Activated CD4-positive, alpha-beta T cell treated with anti-CD3 and anti-CD28 coated beads for 36 hours (primary cell): ENCODE measurements around the gene BICDL1. TPM values are rescaled to one million over a fixed set of nuclear protein-coding genes. Genes with fewer than 3 reads are reported as not detected.

Experiments
- ATAC-seq: fragments of 200-7000 bp; cut with Tn5 transposase; one replicate; pipeline ENCODE4 v1.10.0; 2021; ENCODE audit warnings: mild to moderate bottlenecking, moderate library complexity
- CTCF ChIA-PET: fragments of 350-600 bp; sonication (Branson Sonifier 250); formaldehyde crosslinking; loops from one replicate; lab custom pipeline; 2021; ENCODE audit warnings: antibody characterized with exemption; lab: Charles Lee
- POLR2A ChIA-PET: fragments of 350-600 bp; sonication (Branson Sonifier 250); formaldehyde crosslinking; loops from one replicate; lab custom pipeline; 2021; ENCODE audit warnings: antibody characterized with exemption, inconsistent platforms; lab: Charles Lee
- DNase-seq: peaks from one replicate; pipeline ENCODE4 v3.0.0-alpha.2; 2020
- H3K27ac Mint-ChIP-seq: one replicate; pipeline ENCODE4 v1.8.0; 2021; ENCODE audit warnings: mixed read lengths
- H3K27me3 Mint-ChIP-seq: one replicate; pipeline ENCODE4 v1.8.0; 2021; ENCODE audit warnings: mixed read lengths
- H3K36me3 Mint-ChIP-seq: one replicate; pipeline ENCODE4 v1.8.0; 2021; ENCODE audit warnings: low read depth, mixed read lengths
- H3K4me1 Mint-ChIP-seq: one replicate; pipeline ENCODE4 v1.8.0; 2021; ENCODE audit warnings: mixed read lengths
- H3K4me3 Mint-ChIP-seq: one replicate; pipeline ENCODE4 v1.8.0; 2021; ENCODE audit warnings: mild to moderate bottlenecking, moderate library complexity, mixed read lengths
- H3K9me3 Mint-ChIP-seq: one replicate; pipeline ENCODE4 v1.8.0; 2021; ENCODE audit warnings: low read depth, mixed read lengths
- intact Hi-C, 2 experiments: fragments of 100-400 bp; cut with DNase I in 1 of 2; cut with micrococcal nuclease in 1 of 2; formaldehyde crosslinking; loops; one replicate each; pipeline versions ENCODE4 v1.14.2 to v1.15.1; 2022 to 2024; cut with DNase I, micrococcal nuclease
- total RNA-seq, 2 experiments: library from RNA; stranded (reverse); gene quantifications; one replicate each; pipeline ENCODE4 v1.2.3, GENCODE V29; 2021

BICDL1 gene
- total RNA-seq, 2 experiments from 2014 or later = 106 to 132 TPM

- Mint-ChIP-seq H3K9me3 (no peaks in the 10 kb centered on the region), H3K27me3 (no peaks in the 10 kb centered on the region), H3K4me3 (no peak overlapping the region), H3K27ac (no peak overlapping the region), H3K4me1 (peaks cover 23% of the 10 kb centered on the region), H3K36me3 (peaks cover 29% of the 10 kb centered on the region)
- intact Hi-C loops = no loop called here
- POLR2A ChIA-PET = interaction anchor here (0.7 kb wide), 1 partner anchor 76 kb away, joined by 3 read pairs; no protein-coding TSS in a partner anchor
- DNase-seq (no peak), ATAC-seq (no peak)
- CTCF ChIA-PET = interaction anchor here (0.7 to 1.0 kb wide), 2 partner anchors 22 to 129 kb away, joined by 3 to 4 read pairs; no protein-coding TSS in a partner anchor
Observed at GRCh38 chr12:120090626-120091295, 101.7 kb downstream of the BICDL1 start.

- no peaks in the 10 kb centered on the region for H3K27me3 Mint-ChIP-seq
- intact Hi-C loops = no loop called here
- no peak for DNase-seq
- no peak for ATAC-seq
- peak overlapping the region; percentile 7 for H3K27ac Mint-ChIP-seq
- ChIA-PET POLR2A (interaction anchor here (0.6 kb wide), 1 partner anchor 173 kb away, joined by 4 read pairs; no protein-coding TSS in a partner anchor), CTCF (interaction anchor here (0.6 to 0.7 kb wide), 2 partner anchors 22 to 103 kb away, joined by 3 read pairs; partner anchors contain the start of gene BICDL1)
- no peaks in the 10 kb centered on the region for H3K9me3 Mint-ChIP-seq
- peaks cover 30% of the 10 kb centered on the region for H3K36me3 Mint-ChIP-seq
- no peak overlapping the region for H3K4me3 Mint-ChIP-seq
- H3K4me1 Mint-ChIP-seq = peaks cover 15% of the 10 kb centered on the region
Observed at GRCh38 chr12:120091371-120092090, 102.5 kb downstream of the BICDL1 start.

- Mint-ChIP-seq H3K9me3 (no peaks in the 10 kb centered on the region), H3K36me3 (peaks cover 23% of the 10 kb centered on the region), H3K27me3 (no peaks in the 10 kb centered on the region), H3K4me3 (no peak overlapping the region), H3K4me1 (peaks cover 5% of the 10 kb centered on the region), H3K27ac (peak overlapping the region; percentile 2)
- ChIA-PET CTCF (interaction anchor here (0.6 to 0.7 kb wide), 2 partner anchors 23 to 104 kb away, joined by 3 read pairs; partner anchors contain the start of gene BICDL1), POLR2A (interaction anchor here (0.6 to 0.8 kb wide), 3 partner anchors 19 to 184 kb away, joined by 4 to 7 read pairs (median 6); no protein-coding TSS in a partner anchor)
- ATAC-seq (no peak), DNase-seq (no peak)
- intact Hi-C loops = no loop called here
Observed at GRCh38 chr12:120092551-120093335, 103.7 kb downstream of the BICDL1 start.

GRCh38 chr12:120093336-120093591 lies 104.2 kb downstream of the BICDL1 start:
- POLR2A ChIA-PET = interaction anchor here (0.6 kb wide), 2 partner anchors 144 to 184 kb away, joined by 4 to 6 read pairs; no protein-coding TSS in a partner anchor
- DNase-seq (no peak), ATAC-seq (no peak)
- Mint-ChIP-seq H3K36me3 (peaks cover 23% of the 10 kb centered on the region), H3K4me3 (no peak overlapping the region), H3K27me3 (no peaks in the 10 kb centered on the region), H3K4me1 (peaks cover 4% of the 10 kb centered on the region), H3K27ac (no peak overlapping the region), H3K9me3 (no peaks in the 10 kb centered on the region)
- CTCF ChIA-PET = no interaction called here
- intact Hi-C loops = no loop called here

GRCh38 chr12:120093592-120094355 lies 104.7 kb downstream of the BICDL1 start:
- Mint-ChIP-seq H3K9me3 (no peaks in the 10 kb centered on the region), H3K4me3 (no peak overlapping the region), H3K27me3 (no peaks in the 10 kb centered on the region), H3K4me1 (peaks cover 4% of the 10 kb centered on the region), H3K36me3 (peaks cover 26% of the 10 kb centered on the region), H3K27ac (no peak overlapping the region)
- peak; percentile 33 for DNase-seq
- ChIA-PET CTCF (interaction anchor here (0.8 kb wide), 1 partner anchor 97 kb away, joined by 3 read pairs; no protein-coding TSS in a partner anchor), POLR2A (interaction anchor here (0.6 kb wide), 1 partner anchor 145 kb away, joined by 6 read pairs; no protein-coding TSS in a partner anchor)
- intact Hi-C loops = no loop called here
- no peak for ATAC-seq

GRCh38 chr12:120094485-120094884 lies 105.4 kb downstream of the BICDL1 start:
- intact Hi-C loops = no loop called here
- no peak for DNase-seq
- Mint-ChIP-seq H3K4me3 (no peak overlapping the region), H3K27ac (no peak overlapping the region), H3K36me3 (peaks cover 22% of the 10 kb centered on the region), H3K9me3 (no peaks in the 10 kb centered on the region), H3K4me1 (no peaks in the 10 kb centered on the region), H3K27me3 (no peaks in the 10 kb centered on the region)
- ChIA-PET CTCF (interaction anchor here (0.8 kb wide), 1 partner anchor 97 kb away, joined by 3 read pairs; no protein-coding TSS in a partner anchor), POLR2A (no interaction called here)
- no peak for ATAC-seq

- POLR2A ChIA-PET = no interaction called here
- H3K4me3 Mint-ChIP-seq = no peak overlapping the region
- ATAC-seq = no peak
Observed at GRCh38 chr12:120095331-120095730, 106.3 kb downstream of the BICDL1 start.

GRCh38 chr12:120095736-120096135 lies 106.7 kb downstream of the BICDL1 start:
- Mint-ChIP-seq H3K4me3 (no peak overlapping the region), H3K9me3 (no peaks in the 10 kb centered on the region), H3K27me3 (no peaks in the 10 kb centered on the region), H3K36me3 (peaks cover 24% of the 10 kb centered on the region), H3K27ac (peak overlapping the region; percentile 42), H3K4me1 (no peaks in the 10 kb centered on the region)
- ATAC-seq (no peak), DNase-seq (no peak)
- CTCF ChIA-PET = interaction anchor here (0.6 kb wide), 1 partner anchor 9 kb away, joined by 3 read pairs; no protein-coding TSS in a partner anchor
- POLR2A ChIA-PET = no interaction called here
- intact Hi-C loops = no loop called here

More at GRCh38 chr12:120095331-120095730, 106.3 kb downstream of the BICDL1 start:
- Mint-ChIP-seq H3K9me3 (no peaks in the 10 kb centered on the region), H3K4me1 (no peaks in the 10 kb centered on the region), H3K27ac (no peak overlapping the region), H3K36me3 (peaks cover 22% of the 10 kb centered on the region), H3K27me3 (no peaks in the 10 kb centered on the region)
- CTCF ChIA-PET = interaction anchor here (0.6 kb wide), 1 partner anchor 8 kb away, joined by 3 read pairs; no protein-coding TSS in a partner anchor
- no peak for DNase-seq
- intact Hi-C loops = no loop called here

GRCh38 chr12:120096671-120097202 lies 107.7 kb downstream of the BICDL1 start:
- ChIA-PET CTCF (interaction anchor here (0.7 to 1.2 kb wide), 3 partner anchors 10 to 108 kb away, joined by 3 to 4 read pairs (median 3); partner anchors contain the start of gene BICDL1), POLR2A (interaction anchor here (0.9 kb wide), 1 partner anchor 11 kb away, joined by 3 read pairs; no protein-coding TSS in a partner anchor)
- H3K27ac Mint-ChIP-seq = no peak overlapping the region
- no peaks in the 10 kb centered on the region for H3K9me3 Mint-ChIP-seq
- H3K27me3 Mint-ChIP-seq = no peaks in the 10 kb centered on the region
- intact Hi-C loops = no loop called here
- DNase-seq (no peak), ATAC-seq (no peak)
- peaks cover 7% of the 10 kb centered on the region for H3K4me1 Mint-ChIP-seq
- no peak overlapping the region for H3K4me3 Mint-ChIP-seq
- peaks cover 18% of the 10 kb centered on the region for H3K36me3 Mint-ChIP-seq

GRCh38 chr12:120098756-120099470 lies 109.9 kb downstream of the BICDL1 start:
- no peak for DNase-seq
- peaks cover 13% of the 10 kb centered on the region for H3K4me1 Mint-ChIP-seq
- POLR2A ChIA-PET = no interaction called here
- H3K27ac Mint-ChIP-seq = no peak overlapping the region
- H3K36me3 Mint-ChIP-seq = peaks cover 22% of the 10 kb centered on the region
- H3K9me3 Mint-ChIP-seq = no peaks in the 10 kb centered on the region
- no peak for ATAC-seq
- no peaks in the 10 kb centered on the region for H3K27me3 Mint-ChIP-seq
- CTCF ChIA-PET = no interaction called here
- intact Hi-C loops = no loop called here
- H3K4me3 Mint-ChIP-seq = no peak overlapping the region
